ENCODE data around the gene PTPRN2. TPM values are rescaled to one million over a fixed set of nuclear protein-coding genes. Genes with fewer than 3 reads are reported as not detected.

Gene PTPRN2
- total RNA-seq, 1 experiment from 2014 or later, result 1.1 TPM

DNA sequence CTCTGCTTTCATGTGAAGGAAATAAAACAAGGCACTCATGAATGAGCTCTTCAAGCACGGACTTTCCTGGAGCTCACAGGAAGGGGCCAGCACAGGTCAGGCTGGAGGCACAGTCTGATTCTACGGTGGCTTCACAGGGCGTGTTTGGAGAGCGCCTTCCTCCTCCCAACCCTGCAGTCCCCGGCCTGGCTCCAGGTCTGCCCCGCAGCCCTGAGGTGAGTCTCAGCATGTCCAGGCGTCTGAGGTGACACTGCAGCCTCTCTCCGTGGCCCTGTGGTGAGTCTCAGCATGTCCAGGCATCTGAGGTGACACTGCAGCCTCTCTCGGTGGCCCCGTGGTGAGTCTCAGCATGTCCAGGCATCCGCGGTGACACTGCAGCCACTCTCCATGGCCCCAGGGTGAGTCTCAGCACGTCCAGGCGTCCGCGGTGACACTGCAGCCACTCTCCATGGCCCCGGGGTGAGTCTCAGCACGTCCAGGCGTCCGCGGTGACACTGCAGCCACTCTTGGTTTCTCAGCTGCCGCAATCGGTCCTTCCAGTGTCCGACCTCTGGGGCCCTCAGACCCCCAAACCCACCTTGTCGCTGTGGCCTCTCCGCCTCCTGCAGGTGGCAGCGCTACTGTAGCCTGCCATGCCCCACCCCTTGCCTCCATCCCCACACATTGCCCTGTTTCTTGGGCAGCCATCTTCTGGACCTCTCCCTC is 869.2 kb downstream of the PTPRN2 start:
- no peak overlapping the region for H3K27ac ChIP-seq (ENCODE audit: low read length)
- no peak overlapping the region for H3K4me3 ChIP-seq (ENCODE audit: low read depth in 2 of 2, low read length in 2 of 2)
- in situ Hi-C loops (cut with HindIII; ENCODE audit: low pct_unique_long_range_greater_than_20kb, low sequenced_read_pairs), result no loop called here
- ChIA-PET POLR2A (no interaction called here), CTCF (no interaction called here)
- H3K9me3 ChIP-seq (ENCODE audit: control insufficient read depth, insufficient read depth, low read depth, low read length), result no peaks in the 10 kb centered on the region
- peaks cover 2% of the 10 kb centered on the region; the same call in 1 of the 2 replicates for H3K27me3 ChIP-seq (ENCODE audit: control insufficient read depth, insufficient read depth, low read length)
- intact Hi-C loops (cut with micrococcal nuclease; ENCODE audit: unreplicated experiment), result no loop called here
- H3K4me1 ChIP-seq (ENCODE audit: control insufficient read depth, insufficient read depth, low read length), result no peaks in the 10 kb centered on the region
- ATAC-seq (no peak), DNase-seq (ENCODE audit: low read depth, low spot score) (no peak)
- TF ChIP-seq SIN3A (IDR thresholded peaks at IDR 0.05; ENCODE audit: borderline replicate concordance, insufficient read depth, low read depth, low read length), result no peak
- TF ChIP-seq, protein P1, sequence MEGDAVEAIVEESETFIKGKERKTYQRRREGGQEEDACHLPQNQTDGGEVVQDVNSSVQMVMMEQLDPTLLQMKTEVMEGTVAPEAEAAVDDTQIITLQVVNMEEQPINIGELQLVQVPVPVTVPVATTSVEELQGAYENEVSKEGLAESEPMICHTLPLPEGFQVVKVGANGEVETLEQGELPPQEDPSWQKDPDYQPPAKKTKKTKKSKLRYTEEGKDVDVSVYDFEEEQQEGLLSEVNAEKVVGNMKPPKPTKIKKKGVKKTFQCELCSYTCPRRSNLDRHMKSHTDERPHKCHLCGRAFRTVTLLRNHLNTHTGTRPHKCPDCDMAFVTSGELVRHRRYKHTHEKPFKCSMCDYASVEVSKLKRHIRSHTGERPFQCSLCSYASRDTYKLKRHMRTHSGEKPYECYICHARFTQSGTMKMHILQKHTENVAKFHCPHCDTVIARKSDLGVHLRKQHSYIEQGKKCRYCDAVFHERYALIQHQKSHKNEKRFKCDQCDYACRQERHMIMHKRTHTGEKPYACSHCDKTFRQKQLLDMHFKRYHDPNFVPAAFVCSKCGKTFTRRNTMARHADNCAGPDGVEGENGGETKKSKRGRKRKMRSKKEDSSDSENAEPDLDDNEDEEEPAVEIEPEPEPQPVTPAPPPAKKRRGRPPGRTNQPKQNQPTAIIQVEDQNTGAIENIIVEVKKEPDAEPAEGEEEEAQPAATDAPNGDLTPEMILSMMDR (IDR thresholded peaks at IDR 0.05), result no peak
- TF ChIP-seq, protein P2, sequence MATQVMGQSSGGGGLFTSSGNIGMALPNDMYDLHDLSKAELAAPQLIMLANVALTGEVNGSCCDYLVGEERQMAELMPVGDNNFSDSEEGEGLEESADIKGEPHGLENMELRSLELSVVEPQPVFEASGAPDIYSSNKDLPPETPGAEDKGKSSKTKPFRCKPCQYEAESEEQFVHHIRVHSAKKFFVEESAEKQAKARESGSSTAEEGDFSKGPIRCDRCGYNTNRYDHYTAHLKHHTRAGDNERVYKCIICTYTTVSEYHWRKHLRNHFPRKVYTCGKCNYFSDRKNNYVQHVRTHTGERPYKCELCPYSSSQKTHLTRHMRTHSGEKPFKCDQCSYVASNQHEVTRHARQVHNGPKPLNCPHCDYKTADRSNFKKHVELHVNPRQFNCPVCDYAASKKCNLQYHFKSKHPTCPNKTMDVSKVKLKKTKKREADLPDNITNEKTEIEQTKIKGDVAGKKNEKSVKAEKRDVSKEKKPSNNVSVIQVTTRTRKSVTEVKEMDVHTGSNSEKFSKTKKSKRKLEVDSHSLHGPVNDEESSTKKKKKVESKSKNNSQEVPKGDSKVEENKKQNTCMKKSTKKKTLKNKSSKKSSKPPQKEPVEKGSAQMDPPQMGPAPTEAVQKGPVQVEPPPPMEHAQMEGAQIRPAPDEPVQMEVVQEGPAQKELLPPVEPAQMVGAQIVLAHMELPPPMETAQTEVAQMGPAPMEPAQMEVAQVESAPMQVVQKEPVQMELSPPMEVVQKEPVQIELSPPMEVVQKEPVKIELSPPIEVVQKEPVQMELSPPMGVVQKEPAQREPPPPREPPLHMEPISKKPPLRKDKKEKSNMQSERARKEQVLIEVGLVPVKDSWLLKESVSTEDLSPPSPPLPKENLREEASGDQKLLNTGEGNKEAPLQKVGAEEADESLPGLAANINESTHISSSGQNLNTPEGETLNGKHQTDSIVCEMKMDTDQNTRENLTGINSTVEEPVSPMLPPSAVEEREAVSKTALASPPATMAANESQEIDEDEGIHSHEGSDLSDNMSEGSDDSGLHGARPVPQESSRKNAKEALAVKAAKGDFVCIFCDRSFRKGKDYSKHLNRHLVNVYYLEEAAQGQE (IDR thresholded peaks at IDR 0.05; ENCODE audit: insufficient read depth in 1 of 2, low read depth in 2 of 2, low read length in 1 of 2), result no peak
- no peak for TF ChIP-seq TCF7L2 (IDR thresholded peaks at IDR 0.05; ENCODE audit: low read depth, low read length)
- no peak for TF ChIP-seq POLR2AphosphoS5 (IDR thresholded peaks at IDR 0.05; ENCODE audit: low read depth, low read length)
- no peaks in the 10 kb centered on the region for H3K36me3 ChIP-seq (ENCODE audit: control insufficient read depth, insufficient read depth, low read length)
- BruUV-seq (replicated peaks), result no TSS peak

DNA sequence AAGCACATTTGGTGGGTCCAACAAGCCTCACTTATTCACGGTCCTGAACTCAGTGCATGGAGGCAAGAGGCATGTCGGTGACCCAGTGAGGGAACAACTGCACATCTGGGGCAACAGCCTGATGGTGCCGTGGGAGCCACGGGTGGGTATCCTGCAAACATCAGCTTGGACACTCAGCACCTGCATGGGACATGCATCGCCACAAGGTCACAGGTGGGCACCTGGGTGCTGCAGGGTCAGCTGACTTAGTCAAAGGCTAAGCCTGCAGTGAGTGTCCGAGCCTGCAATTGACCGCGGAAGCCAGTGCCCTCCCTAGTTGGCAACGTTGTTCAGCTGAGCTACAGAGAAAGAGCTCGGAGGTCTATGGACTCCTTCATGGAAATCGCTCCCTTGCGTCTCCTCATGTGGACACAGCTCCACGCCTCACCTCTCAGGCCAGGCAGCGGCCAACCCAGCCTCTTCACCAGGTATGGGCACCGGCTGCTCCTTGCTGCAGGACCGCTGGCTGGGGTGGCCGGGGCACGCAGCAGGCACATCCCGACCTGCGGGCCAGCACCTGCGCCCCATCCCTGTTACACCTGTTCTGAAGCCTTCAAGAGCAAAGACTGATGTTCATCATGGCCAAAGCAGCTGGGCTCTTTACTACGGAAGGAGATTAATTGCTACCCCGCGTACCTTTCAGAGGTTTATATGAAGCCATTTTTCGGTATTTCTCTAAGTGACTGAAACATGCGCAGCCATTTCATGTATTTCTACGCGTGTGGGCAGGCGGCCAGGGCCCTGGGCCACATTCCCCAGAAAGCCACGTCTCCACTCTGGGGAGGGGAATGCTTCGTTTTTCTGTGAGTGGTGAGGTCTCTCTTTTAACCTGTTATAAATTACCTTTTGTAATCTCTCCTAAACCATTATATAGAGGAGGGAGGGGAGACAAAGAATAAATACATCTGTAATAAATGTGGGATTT is 870.1 kb downstream of the PTPRN2 start:
- ChIA-PET CTCF (no interaction called here), POLR2A (no interaction called here)
- ATAC-seq (no peak), DNase-seq (ENCODE audit: low read depth, low spot score) (no peak)
- intact Hi-C loops (cut with micrococcal nuclease; ENCODE audit: unreplicated experiment), result no loop called here
- Histone ChIP-seq H3K4me3 (ENCODE audit: low read depth in 2 of 2, low read length in 2 of 2) (no peak overlapping the region), H3K27ac (ENCODE audit: low read length) (no peak overlapping the region), H3K27me3 (ENCODE audit: control insufficient read depth, insufficient read depth, low read length) (peaks cover 2% of the 10 kb centered on the region; the same call in 1 of the 2 replicates), H3K4me1 (ENCODE audit: control insufficient read depth, insufficient read depth, low read length) (no peaks in the 10 kb centered on the region), H3K36me3 (ENCODE audit: control insufficient read depth, insufficient read depth, low read length) (no peaks in the 10 kb centered on the region), H3K9me3 (ENCODE audit: control insufficient read depth, insufficient read depth, low read depth, low read length) (no peaks in the 10 kb centered on the region)
- no peak for TF ChIP-seq SIN3A (IDR thresholded peaks at IDR 0.05; ENCODE audit: borderline replicate concordance, insufficient read depth, low read depth, low read length)
- TF ChIP-seq, protein P2 (IDR thresholded peaks at IDR 0.05; ENCODE audit: insufficient read depth in 1 of 2, low read depth in 2 of 2, low read length in 1 of 2), result no peak
- no peak for TF ChIP-seq POLR2AphosphoS5 (IDR thresholded peaks at IDR 0.05; ENCODE audit: low read depth, low read length)
- no peak for TF ChIP-seq TCF7L2 (IDR thresholded peaks at IDR 0.05; ENCODE audit: low read depth, low read length)
- TF ChIP-seq, protein P1 (IDR thresholded peaks at IDR 0.05), result no peak
- no TSS peak for BruUV-seq (replicated peaks)
- in situ Hi-C loops (cut with HindIII; ENCODE audit: low pct_unique_long_range_greater_than_20kb, low sequenced_read_pairs), result no loop called here
